K562 (cell line): ENCODE data around the gene PTGER2. TPM values are rescaled to one million over a fixed set of nuclear protein-coding genes. Genes with fewer than 3 reads are reported as not detected.

Experiments
- ATAC-seq: fragments of 200-7000 bp; cut with Tn5 transposase; 3 replicates; pipeline ENCODE4 v1.9.1; 2020; ENCODE audit warnings: moderate library complexity
- BruUV-seq: library from RNA; stranded (reverse); fragments of 400-500 nt; replicated peaks from 2 replicates; lab custom pipeline; 2021; lab: Mats Ljungman, UMichigan
- CTCF ChIA-PET: fragments of 300-600 bp; formaldehyde crosslinking; extraction: SDS; loops from one replicate; lab custom pipeline; 2021; ENCODE audit warnings: low intra/inter-chr PET ratio; lab: Yijun Ruan, JAX
- POLR2A ChIA-PET: fragments of 300-600, 350-650 bp; sonication (Branson Sonifier 250); formaldehyde crosslinking; extraction: SDS; loops from one replicate; lab custom pipeline; 2021; ENCODE audit warnings: antibody characterized with exemption, inconsistent platforms; lab: Yijun Ruan, JAX
- DNase-seq, 4 experiments: peaks; one replicate each; pipeline versions ENCODE4 v3.0.0 to v3.0.0-alpha.2; 2011 to 2018; ENCODE audit warnings: low spot score in 3 of 4, mixed read lengths in 3 of 4; ENCODE audit errors: extremely low read depth in 1 of 4
- FAIRE-seq: peaks from 2 replicates; lab custom pipeline; 2011; peaks lifted over from hg19 to GRCh38; lab: Jason Lieb, UNC
- H2AFZ ChIP-seq: 2 replicates; pipeline ENCODE4 v1.6.0; 2011; ENCODE audit warnings: low read depth, low read length, control low read depth, inconsistent platforms
- H3K27ac ChIP-seq: fragments of 200-600 bp; 3 replicates; pipeline ENCODE4 v1.8.0; 2011; ENCODE audit warnings: low read depth, mild to moderate bottlenecking, control low read depth, inconsistent platforms, low read length, moderate library complexity, mixed read lengths; ENCODE audit errors: extremely low read depth
- H3K27me3 ChIP-seq, 2 experiments: fragments of 300-600 bp in 1 of 2; 2 replicates in 1 of 2; 3 replicates in 1 of 2; pipeline versions ENCODE4 v1.6.0 to v1.8.0; 2011; ENCODE audit warnings: inconsistent platforms in 2 of 2, low read length in 2 of 2, mild to moderate bottlenecking in 1 of 2, mixed read lengths in 1 of 2, moderate library complexity in 1 of 2; ENCODE audit not compliant: control insufficient read depth in 2 of 2, insufficient read depth in 2 of 2
- H3K36me3 ChIP-seq: fragments of 300-600 bp; 3 replicates; pipeline ENCODE4 v1.8.0; 2011; ENCODE audit warnings: mild to moderate bottlenecking, low read length, inconsistent platforms; ENCODE audit not compliant: control insufficient read depth, insufficient read depth
- H3K4me1 ChIP-seq, 2 experiments: fragments of 200-600 bp in 1 of 2; replicated peaks in 1 of 2; 2 replicates in 1 of 2; 3 replicates in 1 of 2; pipeline versions ENCODE4 v1.5.1 to v1.8.0; 2011; ENCODE audit warnings: inconsistent platforms in 2 of 2, low read length in 2 of 2, mild to moderate bottlenecking in 1 of 2, mixed read lengths in 1 of 2, moderate library complexity in 1 of 2; ENCODE audit not compliant: control insufficient read depth in 2 of 2, insufficient read depth in 2 of 2
- H3K4me2 ChIP-seq: 2 replicates; pipeline ENCODE4 v1.6.1; 2011; ENCODE audit warnings: low read length, control low read depth, inconsistent platforms, mixed read lengths; ENCODE audit not compliant: insufficient read depth
- H3K4me3 ChIP-seq: fragments of 200-600 bp; sonication (generic), shearing (Covaris generic); 2 replicates; pipeline ENCODE4 v1.5.1; 2016; ENCODE audit warnings: control low read depth, inconsistent platforms
- H3K79me2 ChIP-seq: fragments of 200-600 bp; 3 replicates; pipeline ENCODE4 v1.8.0; 2011; ENCODE audit warnings: low read length, inconsistent platforms; ENCODE audit not compliant: control insufficient read depth, insufficient read depth
- H3K9ac ChIP-seq, 2 experiments: 2 replicates each; pipeline versions ENCODE4 v1.6.0 to v1.6.1; 2011; ENCODE audit warnings: low read depth in 2 of 2, low read length in 2 of 2, control low read depth in 1 of 2, inconsistent platforms in 1 of 2, mild to moderate bottlenecking in 1 of 2, mixed read lengths in 1 of 2; ENCODE audit not compliant: insufficient read depth in 1 of 2
- H3K9me1 ChIP-seq: one replicate; pipeline ENCODE4 v1.6.0; 2011; ENCODE audit warnings: inconsistent platforms, mild to moderate bottlenecking, low read length, moderate library complexity; ENCODE audit not compliant: control insufficient read depth, insufficient read depth
- H3K9me3 ChIP-seq: replicated peaks from 2 replicates; pipeline ENCODE4 v1.5.1; 2011; ENCODE audit warnings: low read depth, low read length, inconsistent platforms; ENCODE audit not compliant: control insufficient read depth, insufficient read depth
- H4K20me1 ChIP-seq: replicated peaks from 2 replicates; pipeline ENCODE4 v1.6.1; 2011; ENCODE audit warnings: low read length, inconsistent platforms, mixed read lengths; ENCODE audit not compliant: control insufficient read depth, insufficient read depth
- HMG20B ChIP-seq: fragments of 250-450 bp; sonication (Bioruptor Pico); IDR thresholded peaks from 2 replicates; pipeline ENCODE4 v1.5.0; 2021; ENCODE audit warnings: mild to moderate bottlenecking
- KDM5B ChIP-seq: fragments of 200-600 bp; sonication (generic); IDR thresholded peaks from 2 replicates; pipeline ENCODE4 v1.6.1; 2012; ENCODE audit warnings: low read depth, mild to moderate bottlenecking, moderate library complexity, low read length, control low read depth, inconsistent platforms; ENCODE audit not compliant: insufficient replicate concordance
- SP1 ChIP-seq: sonication (generic); formaldehyde crosslinking; IDR thresholded peaks from 2 replicates; pipeline ENCODE4 v1.8.1; 2022; ENCODE audit warnings: mild to moderate bottlenecking, missing genetic modification reagents
- SRSF7 ChIP-seq: fragments of 200-400 bp; formaldehyde crosslinking; optimal IDR thresholded peaks from 2 replicates; pipeline ENCODE3; 2017; ENCODE audit warnings: mild to moderate bottlenecking, low read depth, low read length
- TRIM24 ChIP-seq, 2 experiments: fragments of 450-650 bp; IDR thresholded peaks; 2 replicates each; pipeline ENCODE4 v1.6.1; 2016
- XRCC3 ChIP-seq: fragments of 450-650 bp; IDR thresholded peaks from 2 replicates; pipeline ENCODE4 v1.6.1; 2017; ENCODE audit warnings: mild to moderate bottlenecking, moderate library complexity
- ZFP1 ChIP-seq: fragments of 450-650 bp; formaldehyde crosslinking; IDR thresholded peaks from 2 replicates; pipeline ENCODE4 v1.4.0; 2020; ENCODE audit warnings: mild to moderate bottlenecking, mixed read lengths
- ZNF449 ChIP-seq: fragments of 250-450 bp; sonication (Bioruptor Pico); IDR thresholded peaks from 2 replicates; pipeline ENCODE4 v1.8.0; 2022; ENCODE audit warnings: moderate library complexity, mild to moderate bottlenecking, inconsistent platforms
- WGBS: fragments of 100-300 bp; shearing (Covaris generic); methylation state at CpG from one replicate; pipeline ENCODE4 v1.1.6; 2016; ENCODE audit warnings: low coverage, mixed read lengths; ENCODE audit not compliant: insufficient coverage; ENCODE audit errors: missing lambda C conversion rate; 5-methylcytosine and 5-hydroxymethylcytosine counted together
- in situ Hi-C: fragments of 300-500 bp; cut with MboI; formaldehyde crosslinking; loops from 4 replicates; pipeline ENCODE4 v1.15.0; 2018; ENCODE audit warnings: inconsistent platforms, mixed read lengths
- intact Hi-C: fragments of 100-400 bp; cut with micrococcal nuclease; formaldehyde crosslinking; loops from 2 replicates; pipeline ENCODE4 v1.14.2; 2022
- polyA plus RNA-seq, 8 experiments: library from polyadenylated mRNA; depleted of rRNA in 4 of 8; stranded (reverse) in 5 of 8; unstranded in 3 of 8; fragments of >200 nt; fragmentation: Nextera tagmentation in 2 of 8; fragmentation: Illumina TruSeq in 1 of 8; extraction: Ambion mirVana in 2 of 8; extraction: Trizol in 1 of 8; gene quantifications; 2 replicates each; pipeline versions ENCODE4 v1.2.1 to v1.2.3, GENCODE V29; 2011 to 2014; ENCODE audit warnings: inconsistent platforms in 1 of 8, missing spikeins in 1 of 8
- total RNA-seq, 7 experiments: library from RNA; depleted of rRNA in 6 of 7; stranded (reverse); fragments of >200 nt in 6 of 7; fragmentation: Illumina TruSeq in 2 of 7; extraction: Trizol in 2 of 7; gene quantifications; 2 replicates each; pipeline versions ENCODE4 v1.2.1 to v1.2.3, GENCODE V29; 2011 to 2021; ENCODE audit warnings: low replicate concordance in 1 of 7
- TF ChIP-seq, protein P1 (sequence below): fragments of 200-800 bp; sonication (Bioruptor generic); IDR thresholded peaks from 2 replicates; pipeline ENCODE4 v1.6.1; 2017; ENCODE audit warnings: missing genetic modification characterization, missing compliant biosample characterization

PTGER2 gene
- total and polyA plus RNA-seq, 9 of the 15 experiments (the other 6 are each of a cell fraction or from before 2014, with no cell fraction given) = not detected

GRCh38 chr14:52305014-52305413 lies 9.1 kb upstream of the PTGER2 start:
- H3K27ac ChIP-seq = no peak overlapping the region
- no peak overlapping the region for H3K4me3 ChIP-seq
- H3K27me3 ChIP-seq = peaks cover 2 to 4% of the 10 kb centered on the region in 2 experiments; a peak in 1 of 5 replicates
- no peak overlapping the region for H2AFZ ChIP-seq
- H3K9me1 ChIP-seq = no peaks in the 10 kb centered on the region
- no peaks in the 10 kb centered on the region for H3K4me1 ChIP-seq
- no peak overlapping the region for H3K4me2 ChIP-seq
- ATAC-seq = no peak
- TF ChIP-seq KDM5B (no peak), ZNF449 (CRISPR knock-in tag) (no peak), SRSF7 (no peak), TRIM24 (IDR thresholded peaks at IDR 0.05) (no peak), SP1 (CRISPR knock-in tag) (no peak), HMG20B (CRISPR knock-in tag) (no peak), XRCC3 (no peak), ZFP1 (CRISPR knock-in tag) (no peak)
- TF ChIP-seq, protein P1, sequence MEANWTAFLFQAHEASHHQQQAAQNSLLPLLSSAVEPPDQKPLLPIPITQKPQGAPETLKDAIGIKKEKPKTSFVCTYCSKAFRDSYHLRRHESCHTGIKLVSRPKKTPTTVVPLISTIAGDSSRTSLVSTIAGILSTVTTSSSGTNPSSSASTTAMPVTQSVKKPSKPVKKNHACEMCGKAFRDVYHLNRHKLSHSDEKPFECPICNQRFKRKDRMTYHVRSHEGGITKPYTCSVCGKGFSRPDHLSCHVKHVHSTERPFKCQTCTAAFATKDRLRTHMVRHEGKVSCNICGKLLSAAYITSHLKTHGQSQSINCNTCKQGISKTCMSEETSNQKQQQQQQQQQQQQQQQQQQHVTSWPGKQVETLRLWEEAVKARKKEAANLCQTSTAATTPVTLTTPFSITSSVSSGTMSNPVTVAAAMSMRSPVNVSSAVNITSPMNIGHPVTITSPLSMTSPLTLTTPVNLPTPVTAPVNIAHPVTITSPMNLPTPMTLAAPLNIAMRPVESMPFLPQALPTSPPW = no peak
- BruUV-seq = no TSS peak
- DNase-seq = no peak
- intact Hi-C loops = loop anchor here (10.0 kb wide), 1 partner anchor 110 kb away; no protein-coding TSS in a partner anchor
- no peaks in the 10 kb centered on the region for H4K20me1 ChIP-seq
- no peaks in the 10 kb centered on the region for H3K36me3 ChIP-seq
- POLR2A ChIA-PET = no interaction called here
- no peaks in the 10 kb centered on the region for H3K79me2 ChIP-seq
- in situ Hi-C loops = no loop called here
- H3K9ac ChIP-seq = no peak overlapping the region
- FAIRE-seq = no peak
- 8% methylated on average over 6 of the region's 6 CpGs for WGBS
- H3K9me3 ChIP-seq = no peaks in the 10 kb centered on the region
- CTCF ChIA-PET = no interaction called here
